Esophagus muscularis mucosa (tissue), 4 donors: ENCODE measurements around the gene SST. TPM values are rescaled to one million over a fixed set of nuclear protein-coding genes. Genes with fewer than 3 reads are reported as not detected.

Source experiments
- DNase-seq: peaks from one replicate; pipeline ENCODE4 v3.0.0-alpha.2; 2017; ENCODE audit errors: extremely low spot score
- H3K27ac ChIP-seq, 4 donors: fragments of 200-600 bp; sonication (generic); replicated peaks in 1 of 4; 1 replicate in 3 of 4; 2 replicates in 1 of 4; pipeline ENCODE4 v1.5.1; 2016 to 2019; ENCODE audit warnings: mild to moderate bottlenecking in 1 of 4
- H3K27me3 ChIP-seq, 4 donors: fragments of 200-600 bp; sonication (generic); one replicate each; pipeline versions ENCODE4 v1.5.1 to v1.6.0; 2016 to 2019
- H3K36me3 ChIP-seq, 4 donors: fragments of 200-600 bp; sonication (generic); one replicate each; pipeline ENCODE4 v1.5.1; 2016 to 2019
- H3K4me1 ChIP-seq, 4 donors: fragments of 200-600 bp; sonication (generic); one replicate each; pipeline ENCODE4 v1.5.1; 2016 to 2019
- H3K4me3 ChIP-seq, 4 donors: fragments of 200-600 bp; sonication (generic); 1 replicate in 2 of 4; 2 replicates in 2 of 4; pipeline ENCODE4 v1.5.1; 2016 to 2019; ENCODE audit warnings: mild to moderate bottlenecking in 4 of 4, moderate library complexity in 1 of 4
- H3K9me3 ChIP-seq, 4 donors: fragments of 200-600 bp; sonication (generic); 1 replicate in 3 of 4; 2 replicates in 1 of 4; pipeline ENCODE4 v1.5.1; 2016 to 2019
- CTCF ChIP-seq, 3 experiments: fragments of 200-600 bp in 2 of 3; fragments of 450-650 bp in 1 of 3; sonication (generic) in 2 of 3; IDR thresholded peaks; one replicate each; pipeline ENCODE4 v1.5.1; 2017 to 2019; ENCODE audit warnings: antibody characterized with exemption in 3 of 3, mild to moderate bottlenecking in 2 of 3, moderate library complexity in 1 of 3
- EP300 ChIP-seq: sonication (generic); formaldehyde crosslinking; IDR thresholded peaks from one replicate; pipeline ENCODE4 v1.6.1; 2017; ENCODE audit warnings: antibody characterized with exemption
- POLR2A ChIP-seq: fragments of 450-650 bp; IDR thresholded peaks from one replicate; pipeline ENCODE4 v1.6.1; 2017; ENCODE audit warnings: antibody characterized with exemption, moderate library complexity, mild to moderate bottlenecking, low read depth
- POLR2AphosphoS5 ChIP-seq, 2 donors: sonication (generic); formaldehyde crosslinking; IDR thresholded peaks; one replicate each; pipeline ENCODE4 v1.6.1; 2017; ENCODE audit warnings: antibody characterized with exemption in 2 of 2
- WGBS: methylation state at CpG from one replicate; pipeline ENCODE4 v1.1.5; 2018; 5-methylcytosine and 5-hydroxymethylcytosine counted together
- intact Hi-C: fragments of 100-400 bp; cut with DNase I; formaldehyde crosslinking; loops from one replicate; pipeline ENCODE4 v1.15.1; 2023
- total RNA-seq, 4 donors: library from RNA; depleted of rRNA; stranded (reverse); fragments of >200 nt; gene quantifications; one replicate each; pipeline versions ENCODE4 v1.1.0 to v1.2.1, GENCODE V29; 2016

SST gene
- total RNA-seq, 4 donors from 2014 or later: 1.8 to 2.0 TPM; not detected in 2

GRCh38 chr3:187640569-187641059 lies 29.6 kb downstream of the SST start:
- peaks cover 0 to 9% (median 0%) of the 10 kb centered on the region in 4 donors for H3K27me3 ChIP-seq
- peaks cover 0 to 7% (median 1%) of the 10 kb centered on the region in 4 donors for H3K9me3 ChIP-seq
- no peak for DNase-seq
- TF ChIP-seq EP300 (no peak), POLR2A (no peak), POLR2AphosphoS5 (IDR thresholded peaks at IDR 0.05) (no peak), CTCF (IDR thresholded peaks at IDR 0.05) (no peak)
- no peak overlapping the region for H3K27ac ChIP-seq
- H3K36me3 ChIP-seq: no peaks in the 10 kb centered on the region
- no peak overlapping the region for H3K4me3 ChIP-seq
- WGBS: 47% methylated on average over 2 of the region's 2 CpGs
- no peaks in the 10 kb centered on the region for H3K4me1 ChIP-seq
- intact Hi-C loops: no loop called here

GRCh38 chr3:187639927-187640568 lies 30.1 kb downstream of the SST start:
- Histone ChIP-seq H3K9me3 (peaks cover 0 to 7% (median 2%) of the 10 kb centered on the region in 4 donors), H3K27ac (no peak overlapping the region), H3K4me3 (no peak overlapping the region), H3K4me1 (no peaks in the 10 kb centered on the region), H3K36me3 (no peaks in the 10 kb centered on the region), H3K27me3 (peaks cover 0 to 9% (median 0%) of the 10 kb centered on the region in 4 donors)
- DNase-seq: no peak
- 51% methylated on average over 5 of the region's 5 CpGs for WGBS
- TF ChIP-seq POLR2AphosphoS5 (IDR thresholded peaks at IDR 0.05): no peak
- no peak for TF ChIP-seq POLR2A
- TF ChIP-seq EP300: no peak
- intact Hi-C loops: no loop called here

GRCh38 chr3:187636528-187636927 lies 33.7 kb downstream of the SST start:
- Histone ChIP-seq H3K36me3 (no peaks in the 10 kb centered on the region), H3K4me1 (no peaks in the 10 kb centered on the region), H3K27me3 (peaks cover 0 to 9% (median 0%) of the 10 kb centered on the region in 4 donors), H3K9me3 (peaks cover 0 to 14% (median 10%) of the 10 kb centered on the region in 4 donors), H3K27ac (no peak overlapping the region), H3K4me3 (no peak overlapping the region)
- no peak for TF ChIP-seq EP300
- TF ChIP-seq POLR2AphosphoS5 (IDR thresholded peaks at IDR 0.05): no peak
- TF ChIP-seq POLR2A: no peak
- TF ChIP-seq CTCF (IDR thresholded peaks at IDR 0.05): no peak
- intact Hi-C loops: no loop called here
- DNase-seq: no peak

- intact Hi-C loops: no loop called here
- WGBS: 73% methylated on average over 3 of the region's 3 CpGs
- no peaks in the 10 kb centered on the region for H3K4me1 ChIP-seq
- peaks cover 0 to 11% (median 6%) of the 10 kb centered on the region in 4 donors for H3K9me3 ChIP-seq
- DNase-seq: no peak
- H3K27ac ChIP-seq: no peak overlapping the region
- no peaks in the 10 kb centered on the region for H3K36me3 ChIP-seq
- TF ChIP-seq CTCF (IDR thresholded peaks at IDR 0.05): no peak
- no peak for TF ChIP-seq POLR2A
- no peak for TF ChIP-seq EP300
- no peak for TF ChIP-seq POLR2AphosphoS5 (IDR thresholded peaks at IDR 0.05)
- no peak overlapping the region for H3K4me3 ChIP-seq
- H3K27me3 ChIP-seq: peaks cover 0 to 3% (median 0%) of the 10 kb centered on the region in 4 donors
Observed at GRCh38 chr3:187630404-187630803, 39.8 kb downstream of the SST start.

- WGBS: 73% methylated on average over 4 of the region's 4 CpGs
- peaks cover 0 to 3% (median 0%) of the 10 kb centered on the region in 4 donors for H3K27me3 ChIP-seq
- no peak overlapping the region for H3K27ac ChIP-seq
- TF ChIP-seq EP300: no peak
- no peak for TF ChIP-seq POLR2A
- TF ChIP-seq CTCF (IDR thresholded peaks at IDR 0.05): no peak
- no peak for TF ChIP-seq POLR2AphosphoS5 (IDR thresholded peaks at IDR 0.05)
- DNase-seq: no peak
- intact Hi-C loops: no loop called here
- peaks cover 0 to 7% (median 4%) of the 10 kb centered on the region in 4 donors for H3K9me3 ChIP-seq
- H3K4me3 ChIP-seq: no peak overlapping the region
- no peaks in the 10 kb centered on the region for H3K36me3 ChIP-seq
- H3K4me1 ChIP-seq: no peaks in the 10 kb centered on the region
Observed at GRCh38 chr3:187629711-187630110, 40.5 kb downstream of the SST start.
